ENCODE measurements around the gene RNPS1. TPM values are rescaled to one million over a fixed set of nuclear protein-coding genes. Genes with fewer than 3 reads are reported as not detected.
"Not testable (repeated sequence)": the region's sequence is repeated elsewhere in the genome, so short reads cannot be mapped to it uniquely, and the experiment has no call there.

The RNPS1 gene
- polyA plus RNA-seq, 1 experiment: 95.3 TPM

GRCh38 chr16:2244301-2244700 lies 23.6 kb downstream of the RNPS1 start:
- no peak for TF ChIP-seq CTCF (IDR thresholded peaks at IDR 0.05; ENCODE audit: low read depth, low read length)
- CTCF ChIA-PET: no interaction called here

GRCh38 chr16:2243781-2244180 lies 24.1 kb downstream of the RNPS1 start:
- no peak for DNase-seq (ENCODE audit: low read depth, low spot score)
- Histone ChIP-seq H3K27ac (ENCODE audit: low read depth, low read length) (no peak overlapping the region), H3K4me3 (ENCODE audit: low read depth, low read length) (no peak overlapping the region), H3K9me3 (ENCODE audit: control insufficient read depth, insufficient read depth, low read length) (no peaks in the 10 kb centered on the region; the same call in 1 of the 2 replicates), H3K27me3 (ENCODE audit: control insufficient read depth, insufficient read depth, low read length) (no peaks in the 10 kb centered on the region)
- CTCF ChIA-PET: no interaction called here
- POLR2A ChIA-PET: no interaction called here
- TF ChIP-seq CTCF (IDR thresholded peaks at IDR 0.05; ENCODE audit: low read depth, low read length): no peak

More at GRCh38 chr16:2244301-2244700, 23.6 kb downstream of the RNPS1 start:
- POLR2A ChIA-PET: no interaction called here
- no peak overlapping the region for H3K27ac ChIP-seq (ENCODE audit: low read depth, low read length)
- no peaks in the 10 kb centered on the region for H3K27me3 ChIP-seq (ENCODE audit: control insufficient read depth, insufficient read depth, low read length)
- no peaks in the 10 kb centered on the region; the same call in 1 of the 2 replicates for H3K9me3 ChIP-seq (ENCODE audit: control insufficient read depth, insufficient read depth, low read length)
- H3K4me3 ChIP-seq (ENCODE audit: low read depth, low read length): no peak overlapping the region
- DNase-seq (ENCODE audit: low read depth, low spot score): no peak

DNA sequence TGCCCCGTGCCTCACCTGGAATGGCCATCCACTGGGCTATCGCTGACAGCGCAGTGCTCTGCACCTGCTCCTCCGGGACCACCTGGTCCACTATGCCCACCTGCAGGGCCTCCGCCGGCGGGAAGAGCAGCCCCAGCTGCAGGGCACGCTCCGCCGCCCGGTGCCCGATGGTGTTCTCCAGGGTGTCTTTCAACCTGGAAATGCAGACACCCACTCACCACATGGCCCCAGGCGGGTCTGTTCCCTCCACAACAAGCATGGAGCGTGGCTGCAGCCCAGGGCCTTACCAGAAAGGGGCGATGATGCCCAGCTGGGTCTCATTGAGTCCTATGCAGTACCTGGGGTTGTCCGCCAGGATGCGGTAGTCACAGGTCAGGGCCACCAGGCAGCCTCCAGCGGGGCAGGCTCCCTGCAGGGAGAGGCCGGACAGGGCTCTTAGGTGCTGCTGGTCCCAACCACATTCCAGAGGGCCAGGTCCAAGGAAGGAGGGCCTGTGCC lies 24.8 kb downstream of the RNPS1 start:
- ChIA-PET CTCF (no interaction called here), POLR2A (no interaction called here)

DNA sequence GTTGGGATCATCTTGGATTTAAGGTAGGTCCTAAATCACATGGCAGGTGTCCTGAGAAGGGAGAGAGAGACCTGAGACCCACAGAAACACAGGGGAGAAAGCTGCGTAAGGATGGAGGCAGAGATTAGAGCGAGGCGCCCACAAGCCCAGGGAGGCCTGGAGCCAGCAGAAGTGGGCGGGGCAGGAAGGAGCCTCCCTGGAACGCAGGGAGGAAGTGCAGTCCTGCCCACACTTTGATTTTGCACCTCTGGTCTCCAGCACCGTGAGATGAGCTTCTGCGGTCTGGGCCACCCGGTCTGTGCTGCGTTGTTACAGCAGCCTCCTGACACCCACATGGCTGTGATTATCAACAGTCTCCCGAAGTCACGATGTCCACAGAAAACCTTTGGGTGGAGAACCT lies 25.3 kb downstream of the RNPS1 start:
- no peak for DNase-seq (ENCODE audit: low read depth, low spot score)
- Histone ChIP-seq H3K27me3 (ENCODE audit: control insufficient read depth, insufficient read depth, low read length) (peaks cover 4% of the 10 kb centered on the region), H3K27ac (ENCODE audit: low read depth, low read length) (no peak overlapping the region), H3K9me3 (ENCODE audit: control insufficient read depth, insufficient read depth, low read length) (no peaks in the 10 kb centered on the region; the same call in 1 of the 2 replicates), H3K4me3 (ENCODE audit: low read depth, low read length) (no peak overlapping the region)
- ChIA-PET POLR2A (no interaction called here), CTCF (no interaction called here)
- TF ChIP-seq CTCF (IDR thresholded peaks at IDR 0.05; ENCODE audit: low read depth, low read length): no peak

More for the DNA sequence above, 24.8 kb downstream of the RNPS1 start:
- Histone ChIP-seq H3K27me3 (ENCODE audit: control insufficient read depth, insufficient read depth, low read length) (no peaks in the 10 kb centered on the region), H3K9me3 (ENCODE audit: control insufficient read depth, insufficient read depth, low read length) (no peaks in the 10 kb centered on the region; the same call in 1 of the 2 replicates), H3K4me3 (ENCODE audit: low read depth, low read length) (no peak overlapping the region), H3K27ac (ENCODE audit: low read depth, low read length) (no peak overlapping the region)
- DNase-seq (ENCODE audit: low read depth, low spot score): no peak
- TF ChIP-seq CTCF (IDR thresholded peaks at IDR 0.05; ENCODE audit: low read depth, low read length): no peak

GRCh38 chr16:2240331-2240730 lies 27.6 kb downstream of the RNPS1 start:
- H3K9me3 ChIP-seq (ENCODE audit: control insufficient read depth, insufficient read depth, low read length); DNase-seq (ENCODE audit: low read depth, low spot score); POLR2A ChIA-PET; CTCF ChIA-PET; H3K27ac ChIP-seq (ENCODE audit: low read depth, low read length); H3K4me3 ChIP-seq (ENCODE audit: low read depth, low read length): not testable (repeated sequence)
- H3K27me3 ChIP-seq (ENCODE audit: control insufficient read depth, insufficient read depth, low read length): peaks cover 13% of the 10 kb centered on the region
